Progenitor cell of endocrine pancreas (in vitro differentiated cells): ENCODE results near the gene BUD13. TPM values are rescaled to one million over a fixed set of nuclear protein-coding genes. Genes with fewer than 3 reads are reported as not detected.

Experiments
- DNase-seq: peaks from one replicate; pipeline ENCODE4 v3.0.0; 2021; ENCODE audit warnings: low spot score; ENCODE audit not compliant: unreplicated experiment
- H3K27ac Mint-ChIP-seq: 2 replicates; pipeline ENCODE4 v1.8.0; 2021; ENCODE audit warnings: mild to moderate bottlenecking, moderate library complexity, mixed read lengths
- H3K27me3 Mint-ChIP-seq: 2 replicates; pipeline ENCODE4 v1.8.0; 2021; ENCODE audit warnings: mixed read lengths
- H3K36me3 Mint-ChIP-seq: 2 replicates; pipeline ENCODE4 v1.8.0; 2022; ENCODE audit warnings: mixed read lengths; ENCODE audit not compliant: insufficient read depth
- H3K4me1 Mint-ChIP-seq: 2 replicates; pipeline ENCODE4 v1.8.0; 2021; ENCODE audit warnings: low read depth, mixed read lengths
- H3K4me3 Mint-ChIP-seq: 2 replicates; pipeline ENCODE4 v1.8.0; 2021; ENCODE audit warnings: low read depth, mild to moderate bottlenecking, moderate library complexity, mixed read lengths
- H3K9me3 Mint-ChIP-seq: 2 replicates; pipeline ENCODE4 v1.8.0; 2021; ENCODE audit warnings: low read depth, mixed read lengths
- CTCF ChIP-seq: fragments of 200-600 bp; sonication (generic); IDR thresholded peaks from one replicate; pipeline ENCODE4 v1.5.0; 2021; ENCODE audit warnings: antibody characterized with exemption, mild to moderate bottlenecking; ENCODE audit not compliant: unreplicated experiment
- total RNA-seq: library from RNA; stranded (reverse); gene quantifications from 2 replicates; pipeline ENCODE4 v1.2.1, GENCODE V29; 2021

Gene BUD13
- total RNA-seq, 1 donor from 2014 or later: 26.8 TPM

DNA sequence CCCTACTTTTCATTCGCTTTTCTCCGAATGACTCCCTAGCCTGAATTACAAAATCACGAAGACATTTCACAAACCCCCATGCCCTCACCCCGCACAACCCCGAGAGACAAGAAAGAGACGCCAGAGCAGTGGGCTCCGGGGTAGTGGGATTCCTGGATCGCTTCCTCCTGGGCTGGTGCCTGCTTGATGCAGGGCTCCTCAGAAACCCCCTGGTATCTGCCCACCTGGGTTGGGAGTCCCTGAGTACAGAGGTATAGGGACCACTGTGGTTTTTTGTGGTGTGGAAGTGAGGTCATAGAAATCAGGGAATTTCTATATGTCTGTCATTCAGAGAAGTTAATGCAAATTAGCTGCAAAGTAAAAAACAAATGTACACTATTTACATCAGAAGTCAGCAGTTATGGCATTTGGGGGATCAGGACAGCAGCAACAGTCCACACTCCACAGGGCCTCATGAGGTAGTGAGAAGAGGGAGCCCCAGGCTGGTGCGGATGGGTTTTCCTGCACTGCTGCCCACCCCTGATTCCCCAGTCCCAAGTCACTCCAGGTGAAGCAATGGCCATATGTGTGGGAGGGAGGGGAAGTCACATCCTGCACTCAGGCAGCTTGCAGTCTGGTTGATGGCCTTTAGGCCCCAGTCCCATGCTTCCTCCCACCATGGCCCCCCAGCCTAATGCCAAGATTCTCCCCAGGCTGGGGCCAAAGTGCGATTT lies 39.6 kb downstream of the BUD13 start:
- no peak overlapping the region for H3K27ac Mint-ChIP-seq
- H3K4me1 Mint-ChIP-seq: peaks cover 3% of the 10 kb centered on the region
- H3K4me3 Mint-ChIP-seq: no peak overlapping the region
- no peaks in the 10 kb centered on the region for H3K9me3 Mint-ChIP-seq
- H3K27me3 Mint-ChIP-seq: peaks cover 22% of the 10 kb centered on the region
- no peak for DNase-seq
- no peak for TF ChIP-seq CTCF
- peaks cover 1% of the 10 kb centered on the region for H3K36me3 Mint-ChIP-seq

DNA sequence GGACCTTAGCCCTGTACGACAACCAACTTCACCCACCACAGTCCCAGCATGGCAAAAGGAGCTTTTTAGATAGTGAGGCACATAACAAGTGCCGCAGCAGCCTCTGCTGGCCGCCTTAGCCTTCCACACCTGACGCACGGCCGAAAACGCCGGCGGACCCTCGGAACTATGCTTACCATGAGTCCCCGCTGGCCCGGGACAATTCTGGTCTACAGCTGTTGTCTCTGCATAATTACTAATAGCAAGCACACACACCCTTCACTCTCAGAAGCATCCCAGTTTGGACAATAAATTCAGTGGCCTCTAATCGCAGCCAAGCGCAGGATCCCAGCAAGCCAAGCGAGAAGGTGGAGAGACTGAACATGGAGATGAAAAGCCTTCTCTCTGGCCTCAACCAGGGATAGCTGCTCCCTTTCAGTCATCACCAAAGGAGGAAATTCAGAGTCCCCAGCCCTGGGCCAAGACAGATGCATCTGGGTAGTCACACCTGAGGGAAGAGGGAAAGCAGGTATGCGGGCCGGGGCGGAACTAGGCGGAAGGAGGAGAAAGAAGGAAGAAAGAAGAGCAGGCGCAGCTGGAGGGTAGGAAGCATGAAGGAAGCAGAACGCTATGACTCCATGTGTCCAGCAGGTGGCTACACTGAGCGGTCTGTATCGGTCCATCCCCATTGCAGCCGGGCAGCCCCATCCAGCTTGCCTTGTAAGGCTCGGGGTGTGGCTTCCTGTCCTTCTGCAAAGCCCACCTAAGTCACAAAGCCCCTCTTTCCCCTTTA lies 40.3 kb downstream of the BUD13 start:
- Mint-ChIP-seq H3K9me3 (no peaks in the 10 kb centered on the region), H3K4me3 (peak overlapping the region; percentile 67), H3K27me3 (peaks cover 29% of the 10 kb centered on the region), H3K4me1 (peaks cover 3% of the 10 kb centered on the region), H3K27ac (no peak overlapping the region), H3K36me3 (peaks cover 1% of the 10 kb centered on the region)
- peak; percentile 50 for DNase-seq
- TF ChIP-seq CTCF: peak; percentile 79

GRCh38 chr11:116731821-116732220 lies 41.0 kb downstream of the BUD13 start:
- Mint-ChIP-seq H3K4me1 (peaks cover 3% of the 10 kb centered on the region), H3K9me3 (no peaks in the 10 kb centered on the region), H3K4me3 (no peak overlapping the region), H3K27ac (no peak overlapping the region), H3K36me3 (peaks cover 1% of the 10 kb centered on the region), H3K27me3 (peaks cover 30% of the 10 kb centered on the region)
- DNase-seq: no peak
- TF ChIP-seq CTCF: no peak

GRCh38 chr11:116731097-116731761 lies 41.6 kb downstream of the BUD13 start:
- H3K4me3 Mint-ChIP-seq: no peak overlapping the region
- H3K27ac Mint-ChIP-seq: no peak overlapping the region
- TF ChIP-seq CTCF: no peak
- H3K9me3 Mint-ChIP-seq: no peaks in the 10 kb centered on the region
- no peak for DNase-seq
- H3K27me3 Mint-ChIP-seq: peaks cover 32% of the 10 kb centered on the region
- H3K4me1 Mint-ChIP-seq: peaks cover 3% of the 10 kb centered on the region
- H3K36me3 Mint-ChIP-seq: peaks cover 1% of the 10 kb centered on the region

GRCh38 chr11:116730601-116731000 lies 42.2 kb downstream of the BUD13 start:
- H3K9me3 Mint-ChIP-seq: no peaks in the 10 kb centered on the region
- DNase-seq: no peak
- no peak for TF ChIP-seq CTCF
- peaks cover 3% of the 10 kb centered on the region for H3K4me1 Mint-ChIP-seq
- H3K36me3 Mint-ChIP-seq: peaks cover 1% of the 10 kb centered on the region
- peaks cover 32% of the 10 kb centered on the region for H3K27me3 Mint-ChIP-seq
- H3K27ac Mint-ChIP-seq: no peak overlapping the region
- no peak overlapping the region for H3K4me3 Mint-ChIP-seq
